Upper lobe of right lung (tissue), 1 donor: ENCODE measurements around the gene ECE2. TPM values are rescaled to one million over a fixed set of nuclear protein-coding genes. Genes with fewer than 3 reads are reported as not detected.

ENCODE experiments used
- ATAC-seq: fragments of 200-7000 bp; cut with Tn5 transposase; one replicate; pipeline ENCODE4 v1.9.1; 2020; ENCODE audit warnings: mild to moderate bottlenecking, moderate library complexity
- DNase-seq: peaks from one replicate; pipeline ENCODE4 v3.0.0-alpha.2; 2020
- H3K27ac ChIP-seq: fragments of 200-600 bp; one replicate; pipeline ENCODE4 v1.8.0; 2022
- H3K27me3 ChIP-seq: fragments of 200-600 bp; one replicate; pipeline ENCODE4 v1.8.0; 2022; ENCODE audit warnings: mild to moderate bottlenecking
- H3K36me3 ChIP-seq: fragments of 200-600 bp; one replicate; pipeline ENCODE4 v1.8.0; 2022
- H3K4me1 ChIP-seq: fragments of 200-600 bp; one replicate; pipeline ENCODE4 v1.8.0; 2022
- H3K4me3 ChIP-seq: fragments of 200-600 bp; one replicate; pipeline ENCODE4 v1.8.0; 2022; ENCODE audit warnings: mild to moderate bottlenecking
- H3K9me3 ChIP-seq: fragments of 200-600 bp; one replicate; pipeline ENCODE4 v1.8.0; 2022
- CTCF ChIP-seq: fragments of 200-600 bp; IDR thresholded peaks from one replicate; pipeline ENCODE4 v1.8.0; 2022; ENCODE audit warnings: antibody characterized with exemption
- intact Hi-C: fragments of 100-400 bp; cut with DNase I; formaldehyde crosslinking; loops from one replicate; pipeline ENCODE4 v1.11.0; 2022
- total RNA-seq: library from RNA; stranded (reverse); fragmentation: NEBNext Ultra II Directional; extraction: Animal tissue kit (Norgen Biotek cat#: 25700); gene quantifications from one replicate; pipeline ENCODE4 v1.2.1, GENCODE V29; 2021
- donor health status: DM: no; HTN: yes; CAD: no; lungs with severe emphysema.

Gene ECE2
- total RNA-seq, 1 donor from 2014 or later, result not detected

GRCh38 chr3:184290331-184290730, 14.5 kb downstream of the ECE2 start:
- no peak for TF ChIP-seq CTCF
- DNase-seq, result no peak
- Histone ChIP-seq H3K27ac (no peak overlapping the region), H3K27me3 (peaks cover 15% of the 10 kb centered on the region), H3K9me3 (no peaks in the 10 kb centered on the region), H3K4me3 (no peak overlapping the region), H3K4me1 (no peaks in the 10 kb centered on the region), H3K36me3 (no peaks in the 10 kb centered on the region)
- no peak for ATAC-seq
- intact Hi-C loops, result no loop called here

GRCh38 chr3:184291044-184291737, 15.4 kb downstream of the ECE2 start:
- peaks cover 15% of the 10 kb centered on the region for H3K27me3 ChIP-seq
- H3K4me1 ChIP-seq, result no peaks in the 10 kb centered on the region
- no peak for DNase-seq
- ATAC-seq, result no peak
- H3K9me3 ChIP-seq, result no peaks in the 10 kb centered on the region
- no peak overlapping the region for H3K4me3 ChIP-seq
- no peak overlapping the region for H3K27ac ChIP-seq
- intact Hi-C loops, result no loop called here
- TF ChIP-seq CTCF, result no peak
- no peaks in the 10 kb centered on the region for H3K36me3 ChIP-seq

GRCh38 chr3:184291738-184292445, 16.1 kb downstream of the ECE2 start:
- H3K27me3 ChIP-seq, result peaks cover 11% of the 10 kb centered on the region
- no peak for TF ChIP-seq CTCF
- DNase-seq, result no peak
- no peak overlapping the region for H3K27ac ChIP-seq
- no peak overlapping the region for H3K4me3 ChIP-seq
- no peaks in the 10 kb centered on the region for H3K4me1 ChIP-seq
- no peaks in the 10 kb centered on the region for H3K9me3 ChIP-seq
- no peaks in the 10 kb centered on the region for H3K36me3 ChIP-seq
- intact Hi-C loops, result no loop called here
- ATAC-seq, result no peak

- H3K27me3 ChIP-seq, result no peaks in the 10 kb centered on the region
- H3K4me1 ChIP-seq, result peaks cover 17% of the 10 kb centered on the region
- intact Hi-C loops, result no loop called here
- H3K27ac ChIP-seq, result no peak overlapping the region
- TF ChIP-seq CTCF, result no peak
- ATAC-seq, result no peak
- DNase-seq, result no peak
- no peaks in the 10 kb centered on the region for H3K9me3 ChIP-seq
- peaks cover 6% of the 10 kb centered on the region for H3K36me3 ChIP-seq
- H3K4me3 ChIP-seq, result no peak overlapping the region
Measured at GRCh38 chr3:184295771-184296170, 19.9 kb downstream of the ECE2 start.

- intact Hi-C loops, result no loop called here
- peaks cover 19% of the 10 kb centered on the region for H3K4me1 ChIP-seq
Measured at GRCh38 chr3:184296616-184297015, 20.8 kb downstream of the ECE2 start.

More at GRCh38 chr3:184296616-184297015, 20.8 kb downstream of the ECE2 start:
- ATAC-seq (no peak), DNase-seq (no peak)
- no peak for TF ChIP-seq CTCF
- H3K27ac ChIP-seq, result no peak overlapping the region
- peaks cover 15% of the 10 kb centered on the region for H3K36me3 ChIP-seq
- H3K4me3 ChIP-seq, result no peak overlapping the region
- no peaks in the 10 kb centered on the region for H3K27me3 ChIP-seq
- no peaks in the 10 kb centered on the region for H3K9me3 ChIP-seq
